Keratinocyte (primary cell): ENCODE measurements around the gene ESR2. TPM values are rescaled to one million over a fixed set of nuclear protein-coding genes. Genes with fewer than 3 reads are reported as not detected.

ENCODE experiments used
- DNase-seq: peaks from one replicate; pipeline ENCODE4 v3.0.0-alpha.2; 2011; ENCODE audit warnings: low read depth, missing footprints, low spot score
- FAIRE-seq: peaks from 2 replicates; lab custom pipeline; 2011; peaks lifted over from hg19 to GRCh38; lab: Jason Lieb, UNC
- H2AFZ ChIP-seq: 2 replicates; pipeline ENCODE4 v1.6.0; 2012; ENCODE audit warnings: low read length, control low read depth, inconsistent platforms; ENCODE audit not compliant: control insufficient read depth
- H3K27ac ChIP-seq: 2 replicates; pipeline ENCODE4 v1.5.1; 2011; ENCODE audit warnings: low read length; ENCODE audit not compliant: control insufficient read depth, insufficient read depth
- H3K27me3 ChIP-seq: 3 replicates; pipeline ENCODE4 v1.6.0; 2011; ENCODE audit warnings: low read length; ENCODE audit not compliant: control insufficient read depth, insufficient read depth; ENCODE audit errors: extremely low read depth
- H3K36me3 ChIP-seq, 2 experiments: 2 replicates in 1 of 2; 3 replicates in 1 of 2; pipeline ENCODE4 v1.5.1; 2011; ENCODE audit warnings: low read length in 2 of 2, mild to moderate bottlenecking in 1 of 2; ENCODE audit not compliant: control insufficient read depth in 2 of 2, insufficient read depth in 2 of 2; ENCODE audit errors: extremely low read depth in 1 of 2
- H3K4me1 ChIP-seq: 3 replicates; pipeline ENCODE4 v1.5.1; 2011; ENCODE audit warnings: low read length; ENCODE audit not compliant: control insufficient read depth, insufficient read depth; ENCODE audit errors: extremely low read depth
- H3K4me2 ChIP-seq: 3 replicates; pipeline ENCODE4 v1.6.0; 2011; ENCODE audit warnings: low read depth, low read length; ENCODE audit not compliant: control insufficient read depth, insufficient read depth; ENCODE audit errors: extremely low read depth
- H3K4me3 ChIP-seq, 3 experiments: fragments of 200-600 bp in 1 of 3; sonication (generic) in 1 of 3; 2 replicates in 2 of 3; 3 replicates in 1 of 3; pipeline ENCODE4 v1.5.1; 2011 to 2016; ENCODE audit warnings: low read length in 3 of 3, mild to moderate bottlenecking in 3 of 3, control low read depth in 2 of 3, inconsistent platforms in 1 of 3, low read depth in 1 of 3, mixed read lengths in 1 of 3, mixed run types in 1 of 3, moderate library complexity in 1 of 3; ENCODE audit not compliant: control insufficient read depth in 2 of 3, insufficient read depth in 2 of 3; ENCODE audit errors: extremely low read depth in 1 of 3
- H3K79me2 ChIP-seq: 2 replicates; pipeline ENCODE4 v1.6.0; 2012; ENCODE audit warnings: low read length; ENCODE audit not compliant: control insufficient read depth, insufficient read depth
- H3K9ac ChIP-seq: 3 replicates; pipeline ENCODE4 v1.6.0; 2011; ENCODE audit warnings: low read length; ENCODE audit not compliant: control insufficient read depth, insufficient read depth; ENCODE audit errors: extremely low read depth
- H3K9me1 ChIP-seq: 3 replicates; pipeline ENCODE4 v1.6.0; 2011; ENCODE audit warnings: low read length; ENCODE audit not compliant: control insufficient read depth, insufficient read depth; ENCODE audit errors: extremely low read depth
- H3K9me3 ChIP-seq: 2 replicates; pipeline ENCODE4 v1.5.1; 2012; ENCODE audit warnings: low read depth, low read length; ENCODE audit not compliant: control insufficient read depth
- H4K20me1 ChIP-seq: 3 replicates; pipeline ENCODE4 v1.6.0; 2011; ENCODE audit warnings: low read length; ENCODE audit not compliant: control insufficient read depth, insufficient read depth; ENCODE audit errors: extremely low read depth
- EZH2 ChIP-seq: IDR thresholded peaks from one replicate; pipeline ENCODE4 v1.6.1; 2012; ENCODE audit warnings: inconsistent platforms, mild to moderate bottlenecking, low read length, moderate library complexity
- dilution Hi-C: fragments of 300-500 bp; cut with MboI; formaldehyde crosslinking; loops from one replicate; pipeline ENCODE4 v1.7.0; 2020; ENCODE audit warnings: low sequenced_read_pairs; ENCODE audit not compliant: extremely low pct_ligation_motif_present
- polyA plus RNA-seq, 5 experiments: library from polyadenylated mRNA; depleted of rRNA in 3 of 5; stranded (reverse) in 3 of 5; stranded (forward) in 1 of 5; unstranded in 1 of 5; fragments of >200 nt; gene quantifications; 1 replicate in 1 of 5; 2 replicates in 3 of 5; 3 replicates in 1 of 5; pipeline versions ENCODE4 v1.2.1 to v1.2.3, GENCODE V29; 2011 to 2012; ENCODE audit warnings: missing spikeins in 2 of 5, low read depth in 1 of 5, low replicate concordance in 1 of 5
- TF ChIP-seq, protein P1 (sequence below), 3 experiments: IDR thresholded peaks in 1 of 3; conservative IDR thresholded peaks in 1 of 3; optimal IDR thresholded peaks in 1 of 3; 2 replicates in 2 of 3; 3 replicates in 1 of 3; pipeline versions ENCODE3 to v1.5.1; 2011; ENCODE audit warnings: low read length in 3 of 3, mild to moderate bottlenecking in 3 of 3, moderate library complexity in 2 of 3, control low read depth in 1 of 3, inconsistent platforms in 1 of 3; ENCODE audit not compliant: insufficient read depth in 2 of 3; ENCODE audit errors: extremely low read depth in 1 of 3

Gene ESR2
- polyA plus RNA-seq, 1 donor (not counting 4 experiments of a cell fraction or from before 2014, with no cell fraction given) = 0.03 TPM

- Histone ChIP-seq H3K27me3 (no peaks in the 10 kb centered on the region), H2AFZ (no peak overlapping the region), H3K9me1 (no peaks in the 10 kb centered on the region), H3K27ac (no peak overlapping the region), H3K9ac (no peak overlapping the region), H3K79me2 (no peaks in the 10 kb centered on the region), H3K4me3 (no peak overlapping the region), H3K4me2 (no peak overlapping the region), H3K4me1 (no peaks in the 10 kb centered on the region), H3K9me3 (no peaks in the 10 kb centered on the region), H3K36me3 (no peaks in the 10 kb centered on the region), H4K20me1 (no peaks in the 10 kb centered on the region)
- no peak for TF ChIP-seq EZH2
- TF ChIP-seq, protein P1, sequence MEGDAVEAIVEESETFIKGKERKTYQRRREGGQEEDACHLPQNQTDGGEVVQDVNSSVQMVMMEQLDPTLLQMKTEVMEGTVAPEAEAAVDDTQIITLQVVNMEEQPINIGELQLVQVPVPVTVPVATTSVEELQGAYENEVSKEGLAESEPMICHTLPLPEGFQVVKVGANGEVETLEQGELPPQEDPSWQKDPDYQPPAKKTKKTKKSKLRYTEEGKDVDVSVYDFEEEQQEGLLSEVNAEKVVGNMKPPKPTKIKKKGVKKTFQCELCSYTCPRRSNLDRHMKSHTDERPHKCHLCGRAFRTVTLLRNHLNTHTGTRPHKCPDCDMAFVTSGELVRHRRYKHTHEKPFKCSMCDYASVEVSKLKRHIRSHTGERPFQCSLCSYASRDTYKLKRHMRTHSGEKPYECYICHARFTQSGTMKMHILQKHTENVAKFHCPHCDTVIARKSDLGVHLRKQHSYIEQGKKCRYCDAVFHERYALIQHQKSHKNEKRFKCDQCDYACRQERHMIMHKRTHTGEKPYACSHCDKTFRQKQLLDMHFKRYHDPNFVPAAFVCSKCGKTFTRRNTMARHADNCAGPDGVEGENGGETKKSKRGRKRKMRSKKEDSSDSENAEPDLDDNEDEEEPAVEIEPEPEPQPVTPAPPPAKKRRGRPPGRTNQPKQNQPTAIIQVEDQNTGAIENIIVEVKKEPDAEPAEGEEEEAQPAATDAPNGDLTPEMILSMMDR (optimal IDR thresholded peaks at IDR 0.05 in 1 of 3, IDR thresholded peaks at IDR 0.05 in 1 of 3, conservative IDR thresholded peaks at IDR 0.05 in 1 of 3; ENCODE audit: extremely low read depth in 1 of 3, insufficient read depth in 2 of 3, low read length in 3 of 3) = no peak
- no peak for DNase-seq
- no peak for FAIRE-seq
- dilution Hi-C loops = no loop called here
Observed at GRCh38 chr14:64201921-64202545, 92.1 kb downstream of the ESR2 start.

GRCh38 chr14:64201296-64201695, 92.9 kb downstream of the ESR2 start:
- no peak overlapping the region for H3K4me3 ChIP-seq
- no peak overlapping the region for H3K27ac ChIP-seq
- no peak for FAIRE-seq
- H4K20me1 ChIP-seq = no peaks in the 10 kb centered on the region
- H3K9ac ChIP-seq = no peak overlapping the region
- dilution Hi-C loops = no loop called here
- no peak overlapping the region for H3K4me2 ChIP-seq
- no peak overlapping the region for H2AFZ ChIP-seq
- TF ChIP-seq EZH2 = no peak
- TF ChIP-seq, protein P1 (optimal IDR thresholded peaks at IDR 0.05 in 1 of 3, IDR thresholded peaks at IDR 0.05 in 1 of 3, conservative IDR thresholded peaks at IDR 0.05 in 1 of 3; ENCODE audit: extremely low read depth in 1 of 3, insufficient read depth in 2 of 3, low read length in 3 of 3) = no peak
- H3K4me1 ChIP-seq = no peaks in the 10 kb centered on the region
- no peaks in the 10 kb centered on the region for H3K79me2 ChIP-seq
- H3K9me3 ChIP-seq = no peaks in the 10 kb centered on the region
- no peaks in the 10 kb centered on the region for H3K36me3 ChIP-seq
- H3K27me3 ChIP-seq = no peaks in the 10 kb centered on the region
- no peak for DNase-seq
- no peaks in the 10 kb centered on the region for H3K9me1 ChIP-seq
